Liver (tissue), 9 donors: ENCODE results near the gene C3orf85. TPM values are rescaled to one million over a fixed set of nuclear protein-coding genes. Genes with fewer than 3 reads are reported as not detected.

Experiments
- DNase-seq: peaks from one replicate; pipeline ENCODE4 v3.0.0-alpha.2; 2017; ENCODE audit warnings: low spot score
- H3K27ac ChIP-seq, 2 donors: one replicate each; pipeline ENCODE4 v1.7.0; 2013; ENCODE audit warnings: inconsistent platforms in 2 of 2, low read length in 2 of 2, control low read depth in 1 of 2, low read depth in 1 of 2, mild to moderate bottlenecking in 1 of 2
- H3K27me3 ChIP-seq, 4 donors: one replicate each; pipeline versions ENCODE4 v1.6.1 to v1.7.0; 2013; ENCODE audit warnings: low read length in 3 of 4, inconsistent platforms in 1 of 4, mild to moderate bottlenecking in 1 of 4, moderate library complexity in 1 of 4; ENCODE audit not compliant: control insufficient read depth in 4 of 4, insufficient read depth in 4 of 4
- H3K36me3 ChIP-seq, 4 donors: one replicate each; pipeline versions ENCODE4 v1.6.1 to v1.7.0; 2013; ENCODE audit warnings: low read length in 3 of 4, mild to moderate bottlenecking in 3 of 4, low read depth in 1 of 4, moderate library complexity in 1 of 4; ENCODE audit not compliant: control insufficient read depth in 4 of 4, insufficient read depth in 3 of 4
- H3K4me1 ChIP-seq, 4 donors: one replicate each; pipeline versions ENCODE4 v1.6.1 to v1.7.0; 2013; ENCODE audit warnings: low read length in 3 of 4, mild to moderate bottlenecking in 3 of 4, moderate library complexity in 1 of 4; ENCODE audit not compliant: control insufficient read depth in 4 of 4, insufficient read depth in 4 of 4
- H3K4me3 ChIP-seq, 3 donors: one replicate each; pipeline versions ENCODE4 v1.6.1 to v1.7.0; 2013; ENCODE audit warnings: low read length in 3 of 3, control low read depth in 1 of 3, low read depth in 1 of 3, mild to moderate bottlenecking in 1 of 3
- H3K9ac ChIP-seq, 2 donors: one replicate each; pipeline ENCODE4 v1.7.0; 2013; ENCODE audit warnings: low read length in 2 of 2, mild to moderate bottlenecking in 2 of 2, moderate library complexity in 2 of 2, control low read depth in 1 of 2, low read depth in 1 of 2
- H3K9me3 ChIP-seq, 4 donors: one replicate each; pipeline versions ENCODE4 v1.6.1 to v1.7.0; 2013; ENCODE audit warnings: low read length in 3 of 4; ENCODE audit not compliant: control insufficient read depth in 4 of 4
- CTCF ChIP-seq: fragments of 150-350 bp; IDR thresholded peaks from 2 replicates; pipeline ENCODE4 v1.5.1; 2017; ENCODE audit warnings: improper control_type of control experiment, low read depth, low read length; ENCODE audit not compliant: missing input control
- EGR1 ChIP-seq, 2 donors: IDR thresholded peaks; 2 replicates each; pipeline ENCODE4 v1.6.1; 2016 to 2018; ENCODE audit warnings: antibody characterized with exemption in 2 of 2, low read depth in 2 of 2
- FOXA1 ChIP-seq: IDR thresholded peaks from 2 replicates; pipeline ENCODE4 v1.6.1; 2016; ENCODE audit warnings: antibody characterized with exemption
- FOXA2 ChIP-seq: IDR thresholded peaks from 2 replicates; pipeline ENCODE4 v1.6.1; 2016; ENCODE audit warnings: antibody characterized with exemption
- GABPA ChIP-seq, 2 donors: IDR thresholded peaks in 1 of 2; conservative IDR thresholded peaks in 1 of 2; 2 replicates each; pipeline ENCODE4 v1.6.1; 2016; ENCODE audit warnings: antibody characterized with exemption in 2 of 2, mild to moderate bottlenecking in 1 of 2, moderate library complexity in 1 of 2
- HNF4A ChIP-seq, 2 donors: conservative IDR thresholded peaks; 2 replicates each; pipeline ENCODE4 v1.6.1; 2016; ENCODE audit warnings: antibody characterized with exemption in 2 of 2, mild to moderate bottlenecking in 2 of 2
- HNF4G ChIP-seq: IDR thresholded peaks from 2 replicates; pipeline ENCODE4 v1.6.1; 2016; ENCODE audit warnings: antibody characterized with exemption
- JUND ChIP-seq, 2 donors: IDR thresholded peaks; 2 replicates each; pipeline ENCODE4 v1.6.1; 2016; ENCODE audit warnings: antibody characterized with exemption in 2 of 2
- MAX ChIP-seq: IDR thresholded peaks from 2 replicates; pipeline ENCODE4 v1.6.1; 2016; ENCODE audit warnings: antibody characterized with exemption
- NR2F2 ChIP-seq: IDR thresholded peaks from 2 replicates; pipeline ENCODE4 v1.6.1; 2016; ENCODE audit warnings: antibody characterized with exemption
- RAD21 ChIP-seq, 2 donors: IDR thresholded peaks; 2 replicates each; pipeline ENCODE4 v1.6.1; 2016; ENCODE audit warnings: antibody characterized with exemption in 2 of 2, mild to moderate bottlenecking in 2 of 2
- REST ChIP-seq: IDR thresholded peaks from 2 replicates; pipeline ENCODE4 v1.6.1; 2016; ENCODE audit warnings: antibody characterized with exemption, mild to moderate bottlenecking
- RXRA ChIP-seq, 2 donors: IDR thresholded peaks; 2 replicates each; pipeline ENCODE4 v1.6.1; 2017 to 2018; ENCODE audit warnings: antibody characterized with exemption in 2 of 2, mild to moderate bottlenecking in 1 of 2
- SP1 ChIP-seq: IDR thresholded peaks from 2 replicates; pipeline ENCODE4 v1.6.1; 2018; ENCODE audit warnings: antibody characterized with exemption, mild to moderate bottlenecking
- TAF1 ChIP-seq: conservative IDR thresholded peaks from 2 replicates; pipeline ENCODE4 v1.6.1; 2016; ENCODE audit warnings: antibody characterized with exemption, mild to moderate bottlenecking
- YY1 ChIP-seq: IDR thresholded peaks from 2 replicates; pipeline ENCODE4 v1.6.1; 2016; ENCODE audit warnings: antibody characterized with exemption, mild to moderate bottlenecking
- ZBTB33 ChIP-seq: IDR thresholded peaks from 2 replicates; pipeline ENCODE4 v1.6.1; 2016; ENCODE audit warnings: antibody characterized with exemption
- WGBS: extraction: QIAGEN DNeasy Blood & Tissue Kit; methylation state at CpG from one replicate; pipeline ENCODE4 v1.1.7; 2013; 5-methylcytosine and 5-hydroxymethylcytosine counted together
- polyA plus RNA-seq, 2 donors: library from polyadenylated mRNA; stranded (reverse) in 1 of 2; unstranded in 1 of 2; fragments of 200-250 nt in 1 of 2; fragments of >200 nt in 1 of 2; fragmentation: Nextera tagmentation in 1 of 2; extraction: Ambion mirVana in 1 of 2; gene quantifications; one replicate each; pipeline versions ENCODE4 v1.2.1 to v1.2.3, GENCODE V29; 2013 to 2015
- total RNA-seq, 2 donors: library from RNA; depleted of rRNA; stranded (reverse); fragments of >200 nt; gene quantifications; one replicate each; pipeline ENCODE4 v1.2.3, GENCODE V29; 2014
- TF ChIP-seq, protein P1 (sequence below): IDR thresholded peaks from 2 replicates; pipeline ENCODE4 v1.6.1; 2016; ENCODE audit warnings: antibody characterized with exemption
- donor health status: healthy.
- donor health status: healthy.
- donor health status: healthy.
- donor health status: healthy.
- donor health status: healthy.

The C3orf85 gene
- total and polyA plus RNA-seq, 4 donors, result 7.9 to 46.4 (median 8.5) TPM; not detected in 1

DNA sequence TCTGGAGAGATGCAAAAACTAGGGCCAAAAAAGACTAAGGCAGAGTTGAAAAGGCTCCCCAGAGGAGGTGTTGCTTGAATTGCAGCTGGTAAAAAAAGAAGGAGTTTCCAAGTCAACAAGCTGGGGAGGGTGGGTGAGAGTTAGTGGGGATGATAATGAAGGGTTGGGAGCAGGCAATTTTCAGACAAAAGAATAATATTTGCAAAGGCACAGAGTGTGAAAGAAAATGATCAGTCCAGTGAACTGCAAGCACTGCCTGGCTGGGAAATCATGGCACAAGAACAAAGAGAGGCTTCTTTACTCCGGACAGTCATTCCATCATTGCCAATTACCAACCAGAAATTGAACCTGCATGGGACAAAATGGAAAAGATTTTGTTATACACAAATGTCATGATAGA lies 42.2 kb downstream of the C3orf85 start:
- TF ChIP-seq CTCF (no peak), SP1 (no peak), FOXA1 (no peak), MAX (no peak), HNF4G (no peak), REST (no peak), RAD21 (IDR thresholded peaks at IDR 0.05) (no peak), RXRA (IDR thresholded peaks at IDR 0.05) (no peak), ZBTB33 (no peak), JUND (IDR thresholded peaks at IDR 0.05) (no peak), NR2F2 (no peak), TAF1 (no peak), GABPA (IDR thresholded peaks at IDR 0.05 in 1 of 2, conservative IDR thresholded peaks at IDR 0.05 in 1 of 2) (no peak)
- TF ChIP-seq, protein P1, sequence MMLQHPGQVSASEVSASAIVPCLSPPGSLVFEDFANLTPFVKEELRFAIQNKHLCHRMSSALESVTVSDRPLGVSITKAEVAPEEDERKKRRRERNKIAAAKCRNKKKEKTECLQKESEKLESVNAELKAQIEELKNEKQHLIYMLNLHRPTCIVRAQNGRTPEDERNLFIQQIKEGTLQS, result no peak
- Histone ChIP-seq H3K9me3 (no peaks in the 10 kb centered on the region), H3K4me1 (no peaks in the 10 kb centered on the region), H3K4me3 (no peak overlapping the region), H3K36me3 (no peaks in the 10 kb centered on the region), H3K27me3 (no peaks in the 10 kb centered on the region), H3K27ac (no peak overlapping the region), H3K9ac (no peak overlapping the region)
- no peak for DNase-seq
- WGBS, result 40% methylated on average over 1 of the region's 1 CpG

- no peak overlapping the region for H3K27ac ChIP-seq
- H3K9ac ChIP-seq, result no peak overlapping the region
- DNase-seq, result no peak
- no peaks in the 10 kb centered on the region for H3K27me3 ChIP-seq
- no peak overlapping the region for H3K4me3 ChIP-seq
- H3K9me3 ChIP-seq, result no peaks in the 10 kb centered on the region
- no peaks in the 10 kb centered on the region for H3K4me1 ChIP-seq
- no peaks in the 10 kb centered on the region for H3K36me3 ChIP-seq
- TF ChIP-seq RXRA (IDR thresholded peaks at IDR 0.05) (no peak), JUND (IDR thresholded peaks at IDR 0.05) (no peak), REST (no peak), EGR1 (IDR thresholded peaks at IDR 0.05; ENCODE audit: low read depth in 2 of 2) (no peak), HNF4A (conservative IDR thresholded peaks at IDR 0.05) (no peak), CTCF (no peak), GABPA (IDR thresholded peaks at IDR 0.05 in 1 of 2, conservative IDR thresholded peaks at IDR 0.05 in 1 of 2) (no peak), FOXA2 (no peak), RAD21 (IDR thresholded peaks at IDR 0.05) (no peak), MAX (no peak), YY1 (no peak), SP1 (no peak), FOXA1 (no peak)
These were observed 48.2 kb downstream of the C3orf85 start for GRCh38 chr3:109184726-109185125.
